ENCODE results near the gene FAM50A.

- TF ChIP-seq CTCF (conservative IDR thresholded peaks at IDR 0.05) (no peak), EZH2 (IDR thresholded peaks at IDR 0.05; ENCODE audit: low read depth) (no peak)
Measured at GRCh38 chrX:154445776-154446175, 1.8 kb downstream of the FAM50A start.
